ENCODE data around the gene NCKAP1.

Gene NCKAP1

DNA sequence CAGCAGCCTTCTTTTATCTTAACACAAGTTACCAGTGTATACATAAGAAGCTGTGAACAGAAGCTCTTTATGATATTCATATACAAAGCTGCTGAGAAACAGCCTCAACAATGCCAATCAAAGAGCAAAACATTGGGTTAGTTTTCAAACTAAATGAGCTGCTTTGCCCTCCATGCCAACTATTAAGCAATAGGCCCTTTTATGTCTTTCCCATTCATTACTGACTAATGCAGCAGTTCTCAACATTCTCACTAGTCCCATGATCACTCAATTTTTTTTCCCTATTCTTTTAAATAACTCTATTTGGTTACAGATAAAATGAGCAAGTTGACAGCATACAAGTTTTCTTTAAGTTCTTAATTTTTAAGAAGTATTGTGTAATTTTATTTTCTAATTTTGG, 114.0 kb downstream of the NCKAP1 start:
- ATAC-seq (no peak), DNase-seq (no peak)
- Mint-ChIP-seq H3K4me3 (no peak overlapping the region), H3K4me1 (no peaks in the 10 kb centered on the region), H3K36me3 (ENCODE audit: low read depth) (peaks cover 2% of the 10 kb centered on the region), H3K27me3 (no peaks in the 10 kb centered on the region), H3K9me3 (no peaks in the 10 kb centered on the region), H3K27ac (no peak overlapping the region)

DNA sequence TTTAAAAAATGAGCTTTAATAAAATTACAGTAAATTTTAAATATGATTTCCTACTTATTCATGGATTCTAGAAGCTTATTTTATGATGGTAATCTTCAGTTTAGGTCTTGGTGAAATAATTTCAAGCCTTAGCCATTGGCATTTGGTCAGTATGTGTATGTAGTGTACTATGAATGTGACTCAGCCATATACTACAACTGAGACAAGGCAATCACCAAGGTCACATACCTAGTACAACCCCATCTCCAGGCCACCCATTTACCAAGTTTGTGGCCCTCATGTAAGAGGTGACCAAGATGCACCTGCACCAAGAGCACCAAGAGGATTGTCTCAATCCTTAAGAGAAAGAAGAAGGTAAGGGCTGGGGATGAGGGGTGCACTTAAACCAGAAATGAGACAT, 117.0 kb downstream of the NCKAP1 start:
- no peaks in the 10 kb centered on the region for H3K27me3 Mint-ChIP-seq

DNA sequence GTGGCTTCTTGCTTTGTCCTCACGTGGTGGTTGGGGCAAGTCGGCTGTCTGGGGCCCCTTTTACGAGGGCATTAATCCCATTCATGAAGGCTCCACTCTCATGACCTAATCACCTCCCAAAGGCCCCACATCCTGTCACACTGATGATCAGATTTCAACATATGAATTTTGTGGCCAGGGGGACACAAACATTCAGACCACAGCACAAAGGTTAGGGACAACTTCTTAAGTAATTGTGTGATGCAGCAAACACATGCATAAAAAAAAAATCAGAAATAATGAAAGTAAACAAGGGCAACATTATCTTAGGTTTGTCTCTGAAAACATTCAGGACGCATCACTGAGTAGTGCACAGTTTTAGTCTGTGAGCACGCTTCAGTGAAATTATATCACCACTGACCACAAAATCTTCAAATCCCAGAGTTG, 117.6 kb downstream of the NCKAP1 start:
- DNase-seq (no peak), ATAC-seq (no peak)
- H3K36me3 Mint-ChIP-seq (ENCODE audit: low read depth): no peaks in the 10 kb centered on the region
- H3K27me3 Mint-ChIP-seq: no peaks in the 10 kb centered on the region
- no peak overlapping the region for H3K4me3 Mint-ChIP-seq
- H3K27ac Mint-ChIP-seq: no peak overlapping the region
- H3K9me3 Mint-ChIP-seq: no peaks in the 10 kb centered on the region
- no peaks in the 10 kb centered on the region for H3K4me1 Mint-ChIP-seq

More for the DNA sequence above, 117.0 kb downstream of the NCKAP1 start:
- H3K36me3 Mint-ChIP-seq (ENCODE audit: low read depth): peaks cover 2% of the 10 kb centered on the region
- H3K27ac Mint-ChIP-seq: no peak overlapping the region
- H3K4me1 Mint-ChIP-seq: no peaks in the 10 kb centered on the region
- ATAC-seq (no peak), DNase-seq (no peak)
- H3K9me3 Mint-ChIP-seq: no peaks in the 10 kb centered on the region
- no peak overlapping the region for H3K4me3 Mint-ChIP-seq

GRCh38 chr2:182920089-182920488, 118.2 kb downstream of the NCKAP1 start:
- no peak for DNase-seq
- H3K27ac Mint-ChIP-seq: no peak overlapping the region
- no peaks in the 10 kb centered on the region for H3K4me1 Mint-ChIP-seq
- no peaks in the 10 kb centered on the region for H3K27me3 Mint-ChIP-seq
- H3K36me3 Mint-ChIP-seq (ENCODE audit: low read depth): no peaks in the 10 kb centered on the region
- H3K4me3 Mint-ChIP-seq: no peak overlapping the region
- no peaks in the 10 kb centered on the region for H3K9me3 Mint-ChIP-seq
- ATAC-seq: no peak

GRCh38 chr2:182918961-182919652, 119.2 kb downstream of the NCKAP1 start:
- Mint-ChIP-seq H3K4me3 (no peak overlapping the region), H3K27ac (no peak overlapping the region)

DNA sequence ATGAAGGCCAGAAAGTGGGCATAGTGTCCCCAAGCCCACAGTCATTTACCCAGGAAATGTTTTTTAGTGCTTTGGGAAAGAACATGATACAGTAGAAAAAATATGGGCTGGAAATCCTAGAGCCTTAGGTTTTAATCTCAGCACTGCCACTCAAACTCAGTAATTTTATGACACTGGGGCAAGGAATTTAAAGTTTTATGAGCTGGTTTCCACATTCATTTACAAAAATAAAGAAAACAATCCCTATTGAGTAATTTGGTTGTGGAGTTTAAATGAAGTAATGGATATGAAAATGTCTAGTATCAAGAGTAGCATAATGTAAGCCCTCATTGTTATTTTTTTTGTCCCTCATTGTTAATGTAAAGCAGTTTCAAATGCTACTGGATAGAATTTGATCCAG, 120.3 kb downstream of the NCKAP1 start:
- ATAC-seq: no peak
- no peak overlapping the region for H3K4me3 Mint-ChIP-seq
- no peaks in the 10 kb centered on the region for H3K4me1 Mint-ChIP-seq
- no peaks in the 10 kb centered on the region for H3K9me3 Mint-ChIP-seq
- no peaks in the 10 kb centered on the region for H3K27me3 Mint-ChIP-seq
- H3K27ac Mint-ChIP-seq: no peak overlapping the region
- DNase-seq: no peak
- H3K36me3 Mint-ChIP-seq (ENCODE audit: low read depth): no peaks in the 10 kb centered on the region

More at GRCh38 chr2:182918961-182919652, 119.2 kb downstream of the NCKAP1 start:
- H3K36me3 Mint-ChIP-seq (ENCODE audit: low read depth): no peaks in the 10 kb centered on the region
- H3K27me3 Mint-ChIP-seq: no peaks in the 10 kb centered on the region
- H3K4me1 Mint-ChIP-seq: no peaks in the 10 kb centered on the region
- H3K9me3 Mint-ChIP-seq: no peaks in the 10 kb centered on the region
- DNase-seq (no peak), ATAC-seq (no peak)

DNA sequence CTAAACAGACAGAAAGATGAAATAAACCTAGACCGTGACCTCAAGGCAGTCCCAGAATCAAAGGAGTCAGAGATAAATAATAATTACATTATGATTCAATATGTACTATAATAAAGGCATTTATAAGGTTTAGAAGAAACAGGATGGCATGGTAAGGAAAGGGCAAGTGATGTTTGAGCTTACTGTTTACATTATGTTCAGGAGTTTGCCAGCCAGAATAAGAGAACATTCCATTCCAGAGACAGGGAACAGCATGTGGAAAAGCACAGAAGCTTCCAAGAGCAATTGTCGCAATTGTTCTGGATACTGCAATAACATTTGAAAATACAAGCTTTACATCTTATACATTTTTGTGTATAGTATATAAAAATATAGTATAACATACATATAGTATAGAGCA, 121.8 kb downstream of the NCKAP1 start:
- no peaks in the 10 kb centered on the region for H3K4me1 Mint-ChIP-seq
- H3K9me3 Mint-ChIP-seq: no peaks in the 10 kb centered on the region
- no peaks in the 10 kb centered on the region for H3K27me3 Mint-ChIP-seq
- ATAC-seq: no peak
- DNase-seq: no peak
- no peaks in the 10 kb centered on the region for H3K36me3 Mint-ChIP-seq (ENCODE audit: low read depth)
- no peak overlapping the region for H3K27ac Mint-ChIP-seq
- no peak overlapping the region for H3K4me3 Mint-ChIP-seq

- Mint-ChIP-seq H3K4me1 (no peaks in the 10 kb centered on the region), H3K27ac (no peak overlapping the region), H3K27me3 (no peaks in the 10 kb centered on the region), H3K9me3 (no peaks in the 10 kb centered on the region), H3K4me3 (no peak overlapping the region), H3K36me3 (ENCODE audit: low read depth) (no peaks in the 10 kb centered on the region)
- ATAC-seq (no peak), DNase-seq (no peak)
Measured at GRCh38 chr2:182915369-182916326, 122.6 kb downstream of the NCKAP1 start.

DNA sequence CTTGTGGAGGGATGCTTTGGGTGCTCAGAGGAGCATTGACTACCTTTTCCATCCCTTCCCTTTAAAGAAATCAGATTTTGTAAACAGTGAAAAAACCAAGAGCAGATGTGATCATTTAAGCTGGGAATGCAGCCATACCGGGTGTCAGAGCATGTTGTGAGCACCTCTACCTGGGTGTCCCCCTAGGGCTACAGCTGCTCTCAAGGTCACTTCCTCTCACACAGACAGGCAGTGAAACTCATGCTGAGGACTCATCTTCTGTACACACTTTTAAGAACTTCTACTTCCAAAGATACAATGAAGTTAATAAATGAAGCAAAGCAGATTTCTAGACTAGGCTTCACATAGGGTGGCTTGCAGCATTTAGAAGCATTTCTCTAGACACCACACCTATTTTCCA, 123.4 kb downstream of the NCKAP1 start:
- Mint-ChIP-seq H3K9me3 (no peaks in the 10 kb centered on the region), H3K36me3 (ENCODE audit: low read depth) (no peaks in the 10 kb centered on the region), H3K4me3 (no peak overlapping the region), H3K27me3 (no peaks in the 10 kb centered on the region), H3K4me1 (no peaks in the 10 kb centered on the region), H3K27ac (no peak overlapping the region)
- ATAC-seq (no peak), DNase-seq (no peak)

GRCh38 chr2:182913064-182913463, 125.2 kb downstream of the NCKAP1 start:
- ATAC-seq: no peak
- no peaks in the 10 kb centered on the region for H3K9me3 Mint-ChIP-seq
- H3K4me3 Mint-ChIP-seq: no peak overlapping the region
- H3K27me3 Mint-ChIP-seq: no peaks in the 10 kb centered on the region
- DNase-seq: no peak
- H3K27ac Mint-ChIP-seq: no peak overlapping the region
- H3K36me3 Mint-ChIP-seq (ENCODE audit: low read depth): no peaks in the 10 kb centered on the region
- no peaks in the 10 kb centered on the region for H3K4me1 Mint-ChIP-seq

GRCh38 chr2:182912518-182912915, 125.7 kb downstream of the NCKAP1 start:
- Mint-ChIP-seq H3K9me3 (no peaks in the 10 kb centered on the region), H3K4me3 (no peak overlapping the region), H3K4me1 (no peaks in the 10 kb centered on the region), H3K27ac (no peak overlapping the region), H3K27me3 (no peaks in the 10 kb centered on the region), H3K36me3 (ENCODE audit: low read depth) (no peaks in the 10 kb centered on the region)
- no peak for DNase-seq
- no peak for ATAC-seq

DNA sequence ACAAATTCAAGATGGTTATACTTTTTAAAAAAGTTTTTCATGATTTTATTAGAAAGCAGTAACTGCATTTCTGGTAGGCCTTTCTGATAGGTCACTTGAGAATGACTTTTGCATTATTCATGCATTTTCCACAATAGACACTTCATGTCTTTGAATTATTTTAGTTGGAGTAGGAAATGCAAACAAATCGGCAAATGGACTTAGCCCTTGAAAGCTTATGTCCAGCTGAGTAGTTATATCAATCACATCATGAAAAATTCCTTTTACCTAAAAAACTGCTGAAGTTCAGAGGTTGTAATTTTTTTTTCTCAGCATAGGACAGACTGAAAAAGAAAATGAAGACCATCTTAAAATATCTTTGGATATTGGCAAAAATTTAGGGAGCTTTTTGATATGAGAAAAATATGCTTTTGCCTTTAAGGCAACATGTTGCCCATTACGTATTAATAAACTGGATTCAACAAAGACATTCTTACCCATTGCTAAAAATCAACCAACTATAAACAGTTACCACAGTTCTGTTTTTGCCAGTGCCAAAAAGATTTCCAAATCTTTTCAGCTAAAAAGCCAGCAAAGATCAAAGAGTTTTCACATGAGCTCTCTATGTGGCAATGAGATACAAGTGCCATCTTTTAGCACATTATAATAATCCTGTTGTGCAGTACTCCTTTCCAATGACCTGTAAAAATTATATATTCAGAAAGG, 126.3 kb downstream of the NCKAP1 start:
- H3K27me3 Mint-ChIP-seq: no peaks in the 10 kb centered on the region
- DNase-seq (no peak), ATAC-seq (no peak)
- H3K9me3 Mint-ChIP-seq: no peaks in the 10 kb centered on the region
- no peaks in the 10 kb centered on the region for H3K36me3 Mint-ChIP-seq (ENCODE audit: low read depth)
- no peak overlapping the region for H3K27ac Mint-ChIP-seq
- H3K4me1 Mint-ChIP-seq: no peaks in the 10 kb centered on the region
- no peak overlapping the region for H3K4me3 Mint-ChIP-seq

DNA sequence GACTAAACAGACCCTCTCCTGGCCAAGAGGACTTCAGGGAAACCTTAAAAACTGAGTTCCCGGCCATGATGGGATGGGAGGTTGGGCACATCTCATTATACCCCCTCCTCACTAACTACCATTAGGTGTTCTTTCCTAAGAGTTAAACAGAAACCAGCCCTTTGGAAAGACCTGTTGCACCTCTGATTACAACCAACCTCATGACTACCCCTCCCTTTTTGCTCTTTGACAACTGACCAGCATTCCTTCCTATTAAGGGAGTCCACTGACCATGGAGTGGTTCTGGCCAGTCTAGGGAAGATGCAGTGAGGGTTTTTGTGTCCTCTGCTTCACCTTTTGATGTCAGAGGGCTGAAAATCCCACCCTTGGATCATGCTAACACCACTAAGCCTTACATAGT, 127.3 kb downstream of the NCKAP1 start:
- Mint-ChIP-seq H3K27ac (no peak overlapping the region), H3K36me3 (ENCODE audit: low read depth) (no peaks in the 10 kb centered on the region), H3K27me3 (no peaks in the 10 kb centered on the region), H3K4me1 (no peaks in the 10 kb centered on the region), H3K4me3 (no peak overlapping the region), H3K9me3 (no peaks in the 10 kb centered on the region)
- ATAC-seq (no peak), DNase-seq (no peak)

DNA sequence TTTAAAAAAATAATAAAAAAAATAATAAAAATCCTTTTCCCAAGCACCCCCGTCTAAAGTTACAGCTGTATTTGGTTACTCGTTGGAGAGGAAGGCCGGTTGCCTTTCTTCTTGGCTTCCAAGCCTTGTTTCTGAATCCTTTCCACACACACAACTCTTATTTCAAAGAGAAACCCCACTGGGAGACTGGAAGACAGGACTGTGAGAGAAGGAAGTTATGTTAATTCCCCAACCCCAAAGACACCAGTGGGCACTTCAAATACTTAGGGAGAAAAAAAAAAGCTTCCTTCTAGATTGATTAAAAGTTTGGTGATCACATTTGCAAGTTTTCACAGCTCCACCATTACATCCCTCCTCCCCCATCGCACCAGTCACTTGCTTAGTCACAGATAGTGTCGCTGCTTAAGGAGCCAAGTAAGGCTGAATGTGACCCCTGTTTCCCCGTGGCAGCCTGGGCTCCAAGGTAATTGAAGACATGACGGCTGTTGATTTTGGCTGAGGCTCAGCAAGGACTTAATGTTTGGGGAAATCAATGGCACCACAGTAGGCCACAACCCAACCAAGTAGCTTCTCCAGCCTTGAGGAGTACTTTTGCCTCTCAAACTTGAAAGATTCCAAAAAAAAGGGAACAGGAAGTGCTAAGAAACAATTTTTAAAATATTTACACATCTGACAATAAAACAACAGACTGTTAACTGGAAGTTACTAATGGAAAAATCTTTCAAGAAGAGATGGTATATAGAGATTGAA, 131.0 kb downstream of the NCKAP1 start:
- H3K27ac Mint-ChIP-seq: no peak overlapping the region
- no peak for DNase-seq
- no peaks in the 10 kb centered on the region for H3K27me3 Mint-ChIP-seq
- H3K36me3 Mint-ChIP-seq (ENCODE audit: low read depth): no peaks in the 10 kb centered on the region
- ATAC-seq: no peak
- no peak overlapping the region for H3K4me3 Mint-ChIP-seq
- H3K9me3 Mint-ChIP-seq: no peaks in the 10 kb centered on the region
- H3K4me1 Mint-ChIP-seq: no peaks in the 10 kb centered on the region

Data from activated naive CD8-positive, alpha-beta T cell treated with anti-CD3 and anti-CD28 coated beads, Interleukin-2, amount 50 U/mL, for 24 hours (primary cell).